ENCODE measurements around the gene SH3BP5L.
"Not testable (repeated sequence)": the region's sequence is repeated elsewhere in the genome, so short reads cannot be mapped to it uniquely, and the experiment has no call there.

The SH3BP5L gene

DNA sequence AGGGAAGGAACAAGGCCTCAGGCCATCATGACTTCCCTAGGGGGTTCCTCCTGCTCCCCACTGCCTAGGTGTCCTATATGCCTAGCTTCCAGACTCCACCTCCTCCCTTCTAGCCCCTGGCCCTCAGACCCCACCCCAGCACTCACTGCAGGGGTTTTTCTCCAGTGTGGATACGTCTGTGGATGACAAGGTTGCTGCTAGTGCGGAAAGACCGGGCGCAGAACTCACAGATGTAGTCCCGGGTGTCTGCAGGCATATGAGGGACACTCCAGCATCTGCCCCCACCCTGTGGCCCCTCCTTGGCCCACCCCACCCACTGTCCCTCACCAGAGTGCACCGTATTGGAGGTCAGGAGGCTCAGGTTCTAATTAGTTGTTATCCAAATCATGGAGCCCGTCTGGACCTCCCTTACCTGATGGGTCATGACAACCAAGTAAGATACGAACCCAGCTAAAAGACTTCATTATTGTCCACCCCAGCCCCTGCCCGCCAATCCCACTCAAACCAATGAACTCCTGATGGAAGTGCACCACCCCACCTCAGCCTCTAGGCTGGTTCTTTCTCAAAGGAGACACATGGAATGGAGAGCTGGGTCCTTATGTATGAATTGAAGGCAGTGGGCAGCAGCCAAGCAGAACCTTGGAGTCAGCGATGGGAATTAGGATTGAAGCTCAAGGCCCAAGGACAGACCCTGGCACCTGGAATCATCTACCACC lies 25.0 kb upstream of the SH3BP5L start:
- no peak for DNase-seq

DNA sequence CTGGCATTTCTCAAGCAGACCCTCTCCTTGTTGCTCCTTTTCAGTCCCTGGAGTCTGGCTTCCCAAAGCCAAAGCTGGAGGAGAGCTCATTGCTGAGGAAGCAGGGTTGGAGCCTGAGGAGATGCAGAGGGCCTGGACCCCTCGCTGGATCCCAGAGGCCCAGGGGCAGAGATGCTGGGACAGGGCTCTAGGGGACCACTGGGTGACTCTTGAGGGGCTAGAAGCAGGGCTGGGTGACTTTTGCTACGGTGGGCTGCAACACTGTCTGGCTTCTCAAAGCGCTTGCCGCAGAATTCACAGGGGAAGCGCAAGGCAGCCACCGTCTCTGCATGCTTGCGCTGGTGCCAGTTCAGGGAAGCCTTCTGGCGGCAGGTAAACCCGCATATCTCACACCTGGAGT lies 24.4 kb upstream of the SH3BP5L start:
- DNase-seq = no peak

GRCh38 chr1:248849637-248850036 lies 23.9 kb upstream of the SH3BP5L start:
- DNase-seq = no peak

GRCh38 chr1:248849152-248849551 lies 23.4 kb upstream of the SH3BP5L start:
- DNase-seq = no peak

DNA sequence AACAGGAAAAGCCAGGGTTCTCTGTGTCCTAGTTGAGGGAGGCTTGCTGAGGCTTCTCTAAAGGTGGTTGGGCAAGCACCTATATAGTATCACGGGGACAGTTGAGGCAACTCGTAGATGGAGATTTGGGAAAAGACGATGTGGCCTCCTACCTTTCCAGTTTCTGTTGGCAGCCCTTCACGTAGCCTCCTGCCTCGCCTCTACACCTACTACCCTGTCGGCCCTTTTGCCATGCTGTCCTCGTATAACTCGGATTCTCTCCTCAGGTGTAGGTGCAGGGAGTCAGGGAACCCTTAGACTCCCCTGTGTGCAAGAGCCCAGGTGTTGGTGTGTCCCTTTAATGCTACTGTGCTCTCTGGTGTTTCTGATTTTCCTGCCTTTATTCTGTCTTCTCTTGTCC lies 22.9 kb upstream of the SH3BP5L start:
- no peak for DNase-seq

GRCh38 chr1:248847956-248848561 lies 22.3 kb upstream of the SH3BP5L start:
- no peak for DNase-seq

- DNase-seq = no peak
These were observed 21.7 kb upstream of the SH3BP5L start for GRCh38 chr1:248847181-248847955.

DNA sequence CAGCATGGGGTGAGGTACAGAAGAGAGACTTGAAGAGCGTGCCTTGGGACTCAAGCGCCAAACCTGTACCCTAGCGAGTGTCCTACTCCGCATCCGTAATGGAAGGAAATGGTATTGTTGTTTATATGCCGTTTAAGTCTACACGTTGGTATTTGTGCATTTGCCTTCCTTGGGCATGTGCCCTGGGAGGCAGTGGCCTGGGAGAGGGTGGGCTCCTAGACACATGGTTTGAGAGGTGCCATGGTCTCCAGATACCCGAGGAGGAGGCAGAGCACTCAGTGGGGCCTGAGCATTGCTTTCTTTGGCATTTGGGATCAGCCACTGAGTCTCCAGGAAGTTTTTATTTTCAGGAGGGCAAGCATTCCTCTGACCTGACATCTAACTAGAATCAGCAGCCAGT lies 18.8 kb upstream of the SH3BP5L start:
- no peak for DNase-seq

DNA sequence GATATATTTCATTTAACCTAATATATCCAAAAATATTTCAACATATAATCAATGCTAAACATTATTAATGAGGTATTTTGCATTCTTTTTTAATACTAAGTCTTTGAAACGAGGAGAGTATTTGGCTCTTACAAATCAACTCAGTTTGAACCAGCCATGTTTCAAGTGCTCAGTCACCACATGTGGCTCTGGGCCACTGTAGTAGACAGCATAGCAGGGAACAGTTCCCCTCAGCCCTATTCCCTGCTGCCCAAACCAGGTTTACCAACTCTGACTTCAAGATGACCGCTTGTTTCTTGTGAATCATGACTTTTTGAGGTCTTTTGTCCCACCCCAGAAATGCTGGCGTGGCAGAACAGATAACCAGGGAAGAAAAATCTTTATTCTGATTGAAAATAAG lies 18.0 kb upstream of the SH3BP5L start:
- no peak for DNase-seq

- DNase-seq = no peak
These were observed 17.1 kb upstream of the SH3BP5L start for GRCh38 chr1:248842781-248843331.

GRCh38 chr1:248841702-248842395 lies 16.1 kb upstream of the SH3BP5L start:
- no peak for DNase-seq

GRCh38 chr1:248840946-248841345 lies 15.2 kb upstream of the SH3BP5L start:
- no peak for DNase-seq

GRCh38 chr1:248839168-248839555 lies 13.4 kb upstream of the SH3BP5L start:
- no peak for DNase-seq

DNA sequence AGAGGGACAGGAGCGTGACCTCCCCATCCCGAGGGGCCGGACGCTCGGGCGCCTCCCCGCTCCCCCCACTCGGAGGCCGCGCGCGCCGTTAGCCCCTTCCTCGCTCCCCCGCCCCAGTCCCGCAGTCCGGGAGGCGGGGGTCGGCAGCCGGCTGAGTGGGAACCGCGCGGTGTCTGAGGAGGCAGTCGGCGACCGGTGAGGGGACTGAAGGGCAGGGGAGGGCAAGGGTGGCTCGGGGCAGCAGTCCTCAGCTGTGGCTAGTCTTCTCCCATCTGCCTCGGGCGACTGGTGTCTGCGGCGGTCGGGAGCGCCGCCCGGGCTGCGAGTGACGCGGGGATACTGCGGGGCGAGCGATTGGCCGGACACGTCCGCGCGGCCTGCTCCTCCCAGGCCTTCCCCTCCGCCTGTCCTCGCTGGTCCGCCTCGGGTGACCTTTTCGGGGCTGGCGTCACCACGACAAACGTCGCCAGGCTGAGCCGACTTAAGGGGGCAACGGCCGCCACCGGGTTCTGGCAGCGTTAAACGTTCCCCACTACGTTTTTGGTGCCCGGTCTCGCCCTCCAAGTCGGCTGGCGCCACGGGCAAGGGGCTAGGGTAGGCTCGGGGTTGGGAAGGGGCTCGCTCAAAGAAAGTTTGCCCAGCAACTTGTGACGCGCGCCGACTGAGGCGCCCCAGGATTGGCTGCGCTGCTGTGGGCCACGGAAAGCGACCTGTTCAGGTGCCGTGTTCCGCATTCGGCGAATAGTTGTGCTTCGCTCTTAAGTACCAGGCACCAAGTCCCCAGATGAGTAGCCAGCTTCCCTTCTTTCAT lies 12.8 kb upstream of the SH3BP5L start:
- DNase-seq = peak; percentile 80

DNA sequence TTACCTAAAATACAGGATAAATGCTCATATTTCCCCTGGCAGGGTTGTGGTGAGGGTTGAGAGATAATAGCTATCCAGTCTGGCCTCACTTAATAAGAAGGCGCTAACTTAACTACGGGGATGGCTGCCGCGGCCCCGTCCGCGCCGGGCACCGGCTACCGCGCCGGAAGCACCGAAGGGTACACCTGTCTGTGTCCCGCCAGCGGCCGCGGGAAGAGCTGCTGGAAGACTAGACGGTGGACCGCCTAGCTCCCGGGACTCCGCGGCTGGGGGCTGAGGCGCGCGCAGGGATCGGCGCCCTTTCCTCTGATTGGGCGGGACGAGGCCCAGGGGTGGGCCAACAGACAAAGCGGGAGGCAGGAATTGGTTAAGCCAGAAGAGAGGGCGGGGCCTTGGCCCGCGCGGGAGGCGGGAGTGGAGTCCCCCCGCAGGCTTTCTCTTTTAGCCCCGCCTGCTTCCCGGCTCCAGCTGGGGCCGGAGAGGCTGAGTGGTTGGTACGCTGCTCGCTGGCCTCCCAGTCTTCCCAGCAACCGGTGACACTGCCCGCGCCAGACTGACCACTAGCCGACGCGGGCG lies 12.2 kb upstream of the SH3BP5L start, which contains the start of gene ZNF672:
Gene ZNF672 (plus strand): TSS at position 444 of the 576 bp plus-strand sequence. CDS start 9,051 bp downstream, outside the sequence.
- peak; percentile 86 for DNase-seq

DNA sequence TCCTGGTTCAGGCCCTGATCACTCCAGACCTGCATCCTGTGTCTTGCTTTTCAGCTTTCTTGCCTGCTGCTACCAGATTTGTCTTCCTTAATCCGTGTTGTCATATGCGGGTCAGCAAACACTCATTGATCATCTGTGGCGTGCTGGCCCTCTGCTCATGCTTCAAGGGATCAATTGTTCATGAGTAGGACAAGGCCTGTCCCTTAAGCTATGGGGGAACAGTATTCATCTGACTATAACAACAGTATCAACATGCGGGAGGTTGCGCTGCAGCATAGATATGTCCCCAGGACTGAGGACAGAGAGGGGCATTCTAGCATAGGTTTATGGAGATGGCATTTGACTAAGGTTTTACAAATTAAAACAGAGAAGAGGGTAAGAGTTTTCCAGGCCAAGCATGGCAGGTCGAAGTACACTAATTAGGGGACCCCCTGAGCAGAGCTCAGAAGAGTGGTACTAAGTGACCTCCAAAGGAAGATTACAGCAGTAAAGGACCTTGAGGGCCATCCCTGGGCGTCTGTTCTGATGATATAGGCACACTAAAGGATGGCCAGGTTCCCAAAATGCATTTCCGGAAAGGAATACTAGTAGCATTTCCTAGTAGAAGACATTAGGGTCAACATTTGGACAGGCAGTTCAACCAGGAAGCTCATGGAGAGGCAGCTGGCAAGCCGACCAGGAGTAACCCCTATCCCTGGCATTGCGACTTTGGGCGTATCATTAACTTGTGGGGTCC lies 11.5 kb upstream of the SH3BP5L start:
- DNase-seq = no peak

GRCh38 chr1:248834343-248834940 lies 8.7 kb upstream of the SH3BP5L start:
- no peak for DNase-seq

GRCh38 chr1:248831842-248832241 lies 6.1 kb upstream of the SH3BP5L start:
- no peak for DNase-seq

DNA sequence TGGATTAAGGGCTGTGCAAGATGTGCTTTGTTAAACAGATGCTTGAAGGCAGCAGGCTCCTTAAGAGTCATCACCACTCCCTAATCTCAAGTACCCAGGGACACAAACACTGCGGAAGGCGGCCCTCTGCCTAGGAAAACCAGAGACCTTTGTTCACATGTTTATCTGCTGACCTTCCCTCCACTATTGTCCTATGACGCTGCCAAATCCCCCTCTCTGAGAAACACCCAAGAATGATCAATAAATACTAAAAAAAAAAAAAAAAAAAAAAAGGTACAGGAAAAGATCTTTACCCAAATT lies 5.0 kb upstream of the SH3BP5L start:
- not testable (repeated sequence) for DNase-seq

DNA sequence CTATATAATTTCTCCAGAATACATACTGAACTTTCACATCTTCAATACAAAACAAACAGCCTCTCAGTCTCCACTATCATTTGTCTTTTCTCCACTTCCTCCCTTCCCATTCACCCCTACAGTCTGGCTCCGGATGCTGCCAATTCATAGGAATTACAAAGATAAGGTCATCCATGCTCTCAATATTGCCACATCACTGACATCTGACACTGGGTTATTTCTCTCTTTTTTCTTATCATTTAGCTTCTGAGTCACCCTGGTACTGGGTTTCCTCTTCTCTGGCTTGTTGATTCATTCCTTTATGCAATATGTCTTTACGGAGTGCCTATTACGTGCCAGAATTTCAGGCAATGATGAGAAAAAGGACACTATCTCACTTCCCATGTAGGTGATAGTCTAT lies 3.1 kb upstream of the SH3BP5L start:
- DNase-seq = no peak

- DNase-seq = no peak
These were observed 174 bp downstream of the SH3BP5L start for GRCh38 chr1:248825573-248825908.

Data from activated gamma-delta T cell (primary cell).